HG03457 (cell line): ENCODE results near the gene CTNNA1.
"Not testable (repeated sequence)": the region's sequence is repeated elsewhere in the genome, so short reads cannot be mapped to it uniquely, and the experiment has no call there.

Experiments used
- ATAC-seq: cut with Tn5 transposase; IDR thresholded peaks from one replicate; pipeline ENCODE4 v1.9.1; 2021; ENCODE audit warnings: moderate number of reproducible peaks; ENCODE audit not compliant: unreplicated experiment

The CTNNA1 gene

GRCh38 chr5:138757061-138757776, 4.0 kb downstream of the CTNNA1 start:
- ATAC-seq, result no peak

GRCh38 chr5:138760448-138761110, 7.4 kb downstream of the CTNNA1 start:
- no peak for ATAC-seq

GRCh38 chr5:138761115-138761514, 7.9 kb downstream of the CTNNA1 start:
- not testable (repeated sequence) for ATAC-seq

GRCh38 chr5:138761670-138762069, 8.4 kb downstream of the CTNNA1 start:
- ATAC-seq, result not testable (repeated sequence)

GRCh38 chr5:138762110-138762509, 8.9 kb downstream of the CTNNA1 start:
- no peak for ATAC-seq

- no peak for ATAC-seq
These were observed 10.0 kb downstream of the CTNNA1 start for GRCh38 chr5:138763037-138763778.

- no peak for ATAC-seq
These were observed 17.1 kb downstream of the CTNNA1 start for GRCh38 chr5:138770291-138770690.

- ATAC-seq, result no peak
These were observed 17.8 kb downstream of the CTNNA1 start for GRCh38 chr5:138770977-138771376.

GRCh38 chr5:138772986-138773594, 19.9 kb downstream of the CTNNA1 start:
- ATAC-seq, result no peak

- not testable (repeated sequence) for ATAC-seq
These were observed 20.4 kb downstream of the CTNNA1 start for GRCh38 chr5:138773624-138774023.

- ATAC-seq, result no peak
These were observed 21.8 kb downstream of the CTNNA1 start for GRCh38 chr5:138775034-138775433.

GRCh38 chr5:138778234-138778633, 25.0 kb downstream of the CTNNA1 start:
- no peak for ATAC-seq

GRCh38 chr5:138783976-138784375, 30.8 kb downstream of the CTNNA1 start:
- ATAC-seq, result no peak

GRCh38 chr5:138784590-138784989, 31.4 kb downstream of the CTNNA1 start:
- ATAC-seq, result no peak

- no peak for ATAC-seq
These were observed 36.6 kb downstream of the CTNNA1 start for GRCh38 chr5:138789771-138790242.

- no peak for ATAC-seq
These were observed 37.5 kb downstream of the CTNNA1 start for GRCh38 chr5:138790684-138791083.

GRCh38 chr5:138792195-138792790, 39.1 kb downstream of the CTNNA1 start:
- no peak for ATAC-seq

- no peak for ATAC-seq
These were observed 40.4 kb downstream of the CTNNA1 start for GRCh38 chr5:138793575-138793974.

GRCh38 chr5:138803285-138803684, 50.1 kb downstream of the CTNNA1 start:
- no peak for ATAC-seq

- no peak for ATAC-seq
These were observed 50.7 kb downstream of the CTNNA1 start for GRCh38 chr5:138803935-138804334.

GRCh38 chr5:138805096-138805495, 51.9 kb downstream of the CTNNA1 start:
- no peak for ATAC-seq
